Measurements from ENCODE around the gene CSTF2.

- TF ChIP-seq NFIC (IDR thresholded peaks at IDR 0.05) (no peak), TCF12 (IDR thresholded peaks at IDR 0.05; ENCODE audit: low read depth) (no peak), FOXM1 (IDR thresholded peaks at IDR 0.05; ENCODE audit: borderline replicate concordance, low read depth) (no peak), EP300 (IDR thresholded peaks at IDR 0.05; ENCODE audit: borderline replicate concordance) (no peak), CEBPB (IDR thresholded peaks at IDR 0.05) (no peak), TEAD4 (IDR thresholded peaks at IDR 0.05) (no peak), RAD21 (IDR thresholded peaks at IDR 0.05; ENCODE audit: low read depth) (no peak), CREB1 (IDR thresholded peaks at IDR 0.05; ENCODE audit: low read depth) (no peak), EGR1 (IDR thresholded peaks at IDR 0.05) (no peak)
- TF ChIP-seq, protein P1, sequence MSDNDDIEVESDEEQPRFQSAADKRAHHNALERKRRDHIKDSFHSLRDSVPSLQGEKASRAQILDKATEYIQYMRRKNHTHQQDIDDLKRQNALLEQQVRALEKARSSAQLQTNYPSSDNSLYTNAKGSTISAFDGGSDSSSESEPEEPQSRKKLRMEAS (IDR thresholded peaks at IDR 0.05): no peak
- TF ChIP-seq, protein P2, sequence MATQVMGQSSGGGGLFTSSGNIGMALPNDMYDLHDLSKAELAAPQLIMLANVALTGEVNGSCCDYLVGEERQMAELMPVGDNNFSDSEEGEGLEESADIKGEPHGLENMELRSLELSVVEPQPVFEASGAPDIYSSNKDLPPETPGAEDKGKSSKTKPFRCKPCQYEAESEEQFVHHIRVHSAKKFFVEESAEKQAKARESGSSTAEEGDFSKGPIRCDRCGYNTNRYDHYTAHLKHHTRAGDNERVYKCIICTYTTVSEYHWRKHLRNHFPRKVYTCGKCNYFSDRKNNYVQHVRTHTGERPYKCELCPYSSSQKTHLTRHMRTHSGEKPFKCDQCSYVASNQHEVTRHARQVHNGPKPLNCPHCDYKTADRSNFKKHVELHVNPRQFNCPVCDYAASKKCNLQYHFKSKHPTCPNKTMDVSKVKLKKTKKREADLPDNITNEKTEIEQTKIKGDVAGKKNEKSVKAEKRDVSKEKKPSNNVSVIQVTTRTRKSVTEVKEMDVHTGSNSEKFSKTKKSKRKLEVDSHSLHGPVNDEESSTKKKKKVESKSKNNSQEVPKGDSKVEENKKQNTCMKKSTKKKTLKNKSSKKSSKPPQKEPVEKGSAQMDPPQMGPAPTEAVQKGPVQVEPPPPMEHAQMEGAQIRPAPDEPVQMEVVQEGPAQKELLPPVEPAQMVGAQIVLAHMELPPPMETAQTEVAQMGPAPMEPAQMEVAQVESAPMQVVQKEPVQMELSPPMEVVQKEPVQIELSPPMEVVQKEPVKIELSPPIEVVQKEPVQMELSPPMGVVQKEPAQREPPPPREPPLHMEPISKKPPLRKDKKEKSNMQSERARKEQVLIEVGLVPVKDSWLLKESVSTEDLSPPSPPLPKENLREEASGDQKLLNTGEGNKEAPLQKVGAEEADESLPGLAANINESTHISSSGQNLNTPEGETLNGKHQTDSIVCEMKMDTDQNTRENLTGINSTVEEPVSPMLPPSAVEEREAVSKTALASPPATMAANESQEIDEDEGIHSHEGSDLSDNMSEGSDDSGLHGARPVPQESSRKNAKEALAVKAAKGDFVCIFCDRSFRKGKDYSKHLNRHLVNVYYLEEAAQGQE (IDR thresholded peaks at IDR 0.05; ENCODE audit: low read depth): no peak
These were observed 60.2 kb downstream of the CSTF2 start for GRCh38 chrX:100880368-100880767.

All from Ishikawa (cell line).